GM12878 (cell line): Measurements from ENCODE around the gene KAZN.

ENCODE experiments used
- TF ChIP-seq, protein P1 (sequence below): IDR thresholded peaks from 2 replicates; pipeline ENCODE4 v1.6.1; 2012; ENCODE audit warnings: low read length, inconsistent platforms
- TF ChIP-seq, protein P2 (sequence below), 3 experiments: IDR thresholded peaks in 2 of 3; conservative IDR thresholded peaks in 1 of 3; 2 replicates each; pipeline ENCODE4 v1.5.1; 2011; ENCODE audit warnings: low read depth in 3 of 3, low read length in 3 of 3, mild to moderate bottlenecking in 3 of 3, control low read depth in 2 of 3, moderate library complexity in 2 of 3, inconsistent platforms in 1 of 3, mixed read lengths in 1 of 3; ENCODE audit not compliant: control insufficient read depth in 2 of 3, insufficient read depth in 1 of 3; ENCODE audit errors: extremely low read depth in 1 of 3

DNA sequence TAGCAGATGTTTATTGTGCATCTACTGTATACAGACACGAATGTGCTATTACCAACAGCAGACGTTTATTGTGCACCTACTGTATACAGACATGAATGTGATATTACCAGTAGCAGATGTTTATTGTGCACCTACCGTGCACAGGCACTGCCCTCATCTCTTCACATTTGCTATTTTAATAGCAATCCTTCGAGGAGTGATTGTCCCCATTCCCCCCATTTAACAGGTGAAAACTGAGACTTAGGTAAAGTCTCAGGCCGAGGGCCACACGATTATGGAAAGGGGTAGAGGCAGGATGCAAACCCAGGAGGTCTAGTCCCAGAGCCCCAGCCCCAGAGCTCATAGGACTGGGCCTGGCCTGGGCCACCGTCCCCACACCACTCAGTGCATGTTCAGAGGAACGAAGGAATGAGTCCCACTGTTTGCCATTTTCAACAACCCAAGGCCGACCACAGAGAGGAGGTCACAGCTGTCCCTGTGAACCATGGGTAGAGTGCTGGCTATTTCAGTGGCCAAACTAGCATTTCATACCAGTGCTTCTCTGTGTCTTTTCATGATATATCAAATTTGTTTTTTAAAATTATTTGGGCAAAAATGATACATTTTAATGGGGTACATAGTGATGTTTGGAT is 440.6 kb downstream of the KAZN start:
- TF ChIP-seq, protein P1, sequence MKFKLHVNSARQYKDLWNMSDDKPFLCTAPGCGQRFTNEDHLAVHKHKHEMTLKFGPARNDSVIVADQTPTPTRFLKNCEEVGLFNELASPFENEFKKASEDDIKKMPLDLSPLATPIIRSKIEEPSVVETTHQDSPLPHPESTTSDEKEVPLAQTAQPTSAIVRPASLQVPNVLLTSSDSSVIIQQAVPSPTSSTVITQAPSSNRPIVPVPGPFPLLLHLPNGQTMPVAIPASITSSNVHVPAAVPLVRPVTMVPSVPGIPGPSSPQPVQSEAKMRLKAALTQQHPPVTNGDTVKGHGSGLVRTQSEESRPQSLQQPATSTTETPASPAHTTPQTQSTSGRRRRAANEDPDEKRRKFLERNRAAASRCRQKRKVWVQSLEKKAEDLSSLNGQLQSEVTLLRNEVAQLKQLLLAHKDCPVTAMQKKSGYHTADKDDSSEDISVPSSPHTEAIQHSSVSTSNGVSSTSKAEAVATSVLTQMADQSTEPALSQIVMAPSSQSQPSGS, result no peak
- TF ChIP-seq, protein P2, sequence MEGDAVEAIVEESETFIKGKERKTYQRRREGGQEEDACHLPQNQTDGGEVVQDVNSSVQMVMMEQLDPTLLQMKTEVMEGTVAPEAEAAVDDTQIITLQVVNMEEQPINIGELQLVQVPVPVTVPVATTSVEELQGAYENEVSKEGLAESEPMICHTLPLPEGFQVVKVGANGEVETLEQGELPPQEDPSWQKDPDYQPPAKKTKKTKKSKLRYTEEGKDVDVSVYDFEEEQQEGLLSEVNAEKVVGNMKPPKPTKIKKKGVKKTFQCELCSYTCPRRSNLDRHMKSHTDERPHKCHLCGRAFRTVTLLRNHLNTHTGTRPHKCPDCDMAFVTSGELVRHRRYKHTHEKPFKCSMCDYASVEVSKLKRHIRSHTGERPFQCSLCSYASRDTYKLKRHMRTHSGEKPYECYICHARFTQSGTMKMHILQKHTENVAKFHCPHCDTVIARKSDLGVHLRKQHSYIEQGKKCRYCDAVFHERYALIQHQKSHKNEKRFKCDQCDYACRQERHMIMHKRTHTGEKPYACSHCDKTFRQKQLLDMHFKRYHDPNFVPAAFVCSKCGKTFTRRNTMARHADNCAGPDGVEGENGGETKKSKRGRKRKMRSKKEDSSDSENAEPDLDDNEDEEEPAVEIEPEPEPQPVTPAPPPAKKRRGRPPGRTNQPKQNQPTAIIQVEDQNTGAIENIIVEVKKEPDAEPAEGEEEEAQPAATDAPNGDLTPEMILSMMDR (IDR thresholded peaks at IDR 0.05 in 2 of 3, conservative IDR thresholded peaks at IDR 0.05 in 1 of 3; ENCODE audit: control insufficient read depth in 2 of 3, extremely low read depth in 1 of 3, insufficient read depth in 1 of 3, low read depth in 3 of 3, low read length in 3 of 3), result no peak
